Right atrium auricular region (tissue), 2 donors: ENCODE measurements around the gene HOXB5. TPM values are rescaled to one million over a fixed set of nuclear protein-coding genes. Genes with fewer than 3 reads are reported as not detected.

Experiments used
- DNase-seq: peaks from one replicate; pipeline ENCODE4 v3.0.0-alpha.2; 2019; ENCODE audit warnings: low spot score
- H3K27ac ChIP-seq, 2 donors: fragments of 200-600 bp; sonication (generic); 1 replicate in 1 of 2; 2 replicates in 1 of 2; pipeline ENCODE4 v1.5.1; 2016 to 2019
- H3K27me3 ChIP-seq, 2 donors: fragments of 200-600 bp; sonication (generic); one replicate each; pipeline versions ENCODE4 v1.5.1 to v1.6.0; 2017 to 2019
- H3K36me3 ChIP-seq: fragments of 200-600 bp; sonication (generic); one replicate; pipeline ENCODE4 v1.5.1; 2016
- H3K4me1 ChIP-seq, 2 donors: fragments of 200-600 bp; sonication (generic); one replicate each; pipeline versions ENCODE4 v1.5.1 to v1.6.0; 2017 to 2019
- H3K4me3 ChIP-seq, 2 donors: fragments of 200-600 bp; sonication (generic); 1 replicate in 1 of 2; 2 replicates in 1 of 2; pipeline ENCODE4 v1.5.1; 2017 to 2019; ENCODE audit warnings: mild to moderate bottlenecking in 1 of 2, moderate library complexity in 1 of 2
- H3K9me3 ChIP-seq, 2 donors: fragments of 200-600 bp; sonication (generic); one replicate each; pipeline ENCODE4 v1.5.1; 2019
- total RNA-seq, 2 donors: library from RNA; depleted of rRNA; stranded (reverse); fragments of >200 nt; gene quantifications; one replicate each; pipeline ENCODE4 v1.1.0, GENCODE V29; 2016
- TF ChIP-seq, protein P1 (sequence below), 2 donors: fragments of 200-600 bp; sonication (generic); IDR thresholded peaks; one replicate each; pipeline ENCODE4 v1.5.1; 2019; ENCODE audit warnings: antibody characterized with exemption in 2 of 2

Gene HOXB5
- total RNA-seq, 2 donors from 2014 or later, result not detected

- Histone ChIP-seq H3K27me3 (peaks cover 58 to 93% of the 10 kb centered on the region in 2 donors), H3K4me3 (no peak overlapping the region), H3K4me1 (peaks cover 0 to 29% of the 10 kb centered on the region in 2 donors), H3K9me3 (no peaks in the 10 kb centered on the region), H3K27ac (no peak overlapping the region), H3K36me3 (no peaks in the 10 kb centered on the region)
- TF ChIP-seq, protein P1, sequence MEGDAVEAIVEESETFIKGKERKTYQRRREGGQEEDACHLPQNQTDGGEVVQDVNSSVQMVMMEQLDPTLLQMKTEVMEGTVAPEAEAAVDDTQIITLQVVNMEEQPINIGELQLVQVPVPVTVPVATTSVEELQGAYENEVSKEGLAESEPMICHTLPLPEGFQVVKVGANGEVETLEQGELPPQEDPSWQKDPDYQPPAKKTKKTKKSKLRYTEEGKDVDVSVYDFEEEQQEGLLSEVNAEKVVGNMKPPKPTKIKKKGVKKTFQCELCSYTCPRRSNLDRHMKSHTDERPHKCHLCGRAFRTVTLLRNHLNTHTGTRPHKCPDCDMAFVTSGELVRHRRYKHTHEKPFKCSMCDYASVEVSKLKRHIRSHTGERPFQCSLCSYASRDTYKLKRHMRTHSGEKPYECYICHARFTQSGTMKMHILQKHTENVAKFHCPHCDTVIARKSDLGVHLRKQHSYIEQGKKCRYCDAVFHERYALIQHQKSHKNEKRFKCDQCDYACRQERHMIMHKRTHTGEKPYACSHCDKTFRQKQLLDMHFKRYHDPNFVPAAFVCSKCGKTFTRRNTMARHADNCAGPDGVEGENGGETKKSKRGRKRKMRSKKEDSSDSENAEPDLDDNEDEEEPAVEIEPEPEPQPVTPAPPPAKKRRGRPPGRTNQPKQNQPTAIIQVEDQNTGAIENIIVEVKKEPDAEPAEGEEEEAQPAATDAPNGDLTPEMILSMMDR (IDR thresholded peaks at IDR 0.05), result no peak
- no peak for DNase-seq
These were observed 36.7 kb upstream of the HOXB5 start for GRCh38 chr17:48630009-48630924.

GRCh38 chr17:48629411-48629759 lies 35.8 kb upstream of the HOXB5 start:
- no peak overlapping the region for H3K27ac ChIP-seq
- peaks cover 0 to 36% of the 10 kb centered on the region in 2 donors for H3K4me1 ChIP-seq
- no peak overlapping the region for H3K4me3 ChIP-seq
- DNase-seq, result no peak
- H3K27me3 ChIP-seq, result peaks cover 53 to 93% of the 10 kb centered on the region in 2 donors
- TF ChIP-seq, protein P1 (IDR thresholded peaks at IDR 0.05), result no peak
- no peaks in the 10 kb centered on the region for H3K9me3 ChIP-seq
- H3K36me3 ChIP-seq, result no peaks in the 10 kb centered on the region

DNA sequence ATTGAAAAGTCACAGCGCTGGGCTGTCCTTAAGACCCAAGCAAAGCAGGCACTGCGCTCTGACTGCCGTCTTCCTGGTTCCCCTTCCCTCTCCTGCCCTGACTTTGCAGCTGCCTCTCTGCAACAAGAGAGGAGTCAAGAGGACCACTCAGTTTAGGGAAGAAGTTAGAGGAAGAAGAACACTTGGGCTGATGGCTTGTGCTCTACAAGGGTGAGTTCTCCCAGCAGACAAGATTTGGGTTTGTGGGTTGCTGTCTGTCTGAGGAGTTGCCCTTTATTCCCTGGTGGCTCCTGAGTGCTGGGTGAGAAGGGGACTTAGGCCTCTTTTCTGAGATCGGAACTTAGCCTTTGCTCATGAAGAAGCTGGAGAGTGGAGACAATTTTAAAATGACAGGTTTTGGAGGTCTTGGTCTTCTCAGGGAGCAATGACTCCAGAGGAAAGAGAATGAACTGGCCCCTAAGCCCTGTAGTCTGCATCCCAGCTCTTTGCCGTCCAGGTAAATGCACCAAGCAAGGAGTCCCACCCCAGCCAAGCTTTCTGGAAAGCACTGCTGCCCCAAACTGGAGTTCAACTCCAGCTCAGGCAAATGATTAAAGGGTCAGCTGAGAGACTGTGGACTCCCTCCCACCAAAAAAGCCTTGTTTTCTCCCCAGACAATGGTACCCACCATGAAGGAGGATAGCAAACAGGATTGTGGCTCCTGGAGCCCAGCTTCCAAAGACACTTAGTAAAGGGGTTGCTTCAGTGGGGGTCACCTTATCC lies 35.3 kb upstream of the HOXB5 start:
- no peak for DNase-seq
- Histone ChIP-seq H3K27me3 (peaks cover 47 to 93% of the 10 kb centered on the region in 2 donors), H3K9me3 (no peaks in the 10 kb centered on the region), H3K4me3 (no peak overlapping the region), H3K27ac (no peak overlapping the region), H3K36me3 (no peaks in the 10 kb centered on the region), H3K4me1 (peaks cover 0 to 33% of the 10 kb centered on the region in 2 donors)
- TF ChIP-seq, protein P1 (IDR thresholded peaks at IDR 0.05), result no peak

GRCh38 chr17:48627623-48628521 lies 34.3 kb upstream of the HOXB5 start:
- no peaks in the 10 kb centered on the region for H3K36me3 ChIP-seq
- no peak overlapping the region for H3K27ac ChIP-seq
- H3K9me3 ChIP-seq, result no peaks in the 10 kb centered on the region
- TF ChIP-seq, protein P1 (IDR thresholded peaks at IDR 0.05), result no peak
- DNase-seq, result no peak
- H3K27me3 ChIP-seq, result peaks cover 42 to 92% of the 10 kb centered on the region in 2 donors
- peaks cover 0 to 27% of the 10 kb centered on the region in 2 donors for H3K4me1 ChIP-seq
- no peak overlapping the region for H3K4me3 ChIP-seq

- Histone ChIP-seq H3K4me1 (peaks cover 0 to 27% of the 10 kb centered on the region in 2 donors), H3K9me3 (no peaks in the 10 kb centered on the region), H3K4me3 (no peak overlapping the region), H3K27me3 (peaks cover 45 to 89% of the 10 kb centered on the region in 2 donors), H3K27ac (no peak overlapping the region), H3K36me3 (no peaks in the 10 kb centered on the region)
- no peak for DNase-seq
- TF ChIP-seq, protein P1 (IDR thresholded peaks at IDR 0.05), result no peak
These were observed 33.6 kb upstream of the HOXB5 start for GRCh38 chr17:48627118-48627597.
